Fibroblast of skin of abdomen (primary cell): Measurements from ENCODE around the gene GNG7.
"Not testable (repeated sequence)": the region's sequence is repeated elsewhere in the genome, so short reads cannot be mapped to it uniquely, and the experiment has no call there.

ENCODE experiments used
- DNase-seq: peaks from one replicate; pipeline ENCODE4 v3.0.0-alpha.2; 2013

Gene GNG7

GRCh38 chr19:2533686-2534422 lies 168.6 kb downstream of the GNG7 start:
- DNase-seq, result no peak

GRCh38 chr19:2533072-2533425 lies 169.4 kb downstream of the GNG7 start:
- no peak for DNase-seq

GRCh38 chr19:2532252-2533071 lies 170.0 kb downstream of the GNG7 start:
- peak; percentile 95 for DNase-seq

DNA sequence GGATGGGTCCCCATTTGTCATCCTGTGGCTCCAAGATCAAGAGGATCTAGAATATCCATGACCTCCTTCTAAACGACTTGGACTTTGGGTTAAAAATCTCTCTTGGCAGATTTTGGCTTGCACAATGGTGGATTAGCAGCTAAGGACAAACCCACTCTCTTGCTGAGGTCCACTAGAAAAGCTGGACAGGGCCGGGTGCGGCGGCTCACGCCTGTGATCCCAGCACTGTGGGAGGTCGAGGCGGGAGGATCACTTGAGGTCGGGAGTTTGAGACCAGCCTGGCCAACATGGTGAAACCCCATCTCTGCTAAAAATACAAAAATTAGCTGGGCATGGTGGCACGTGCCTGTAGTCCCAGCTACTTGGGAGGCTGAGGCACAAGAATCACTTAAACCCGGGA lies 172.6 kb downstream of the GNG7 start:
- not testable (repeated sequence) for DNase-seq

GRCh38 chr19:2529473-2529918 lies 173.0 kb downstream of the GNG7 start:
- peak; percentile 94 for DNase-seq

GRCh38 chr19:2528675-2529101 lies 173.8 kb downstream of the GNG7 start:
- DNase-seq, result no peak

DNA sequence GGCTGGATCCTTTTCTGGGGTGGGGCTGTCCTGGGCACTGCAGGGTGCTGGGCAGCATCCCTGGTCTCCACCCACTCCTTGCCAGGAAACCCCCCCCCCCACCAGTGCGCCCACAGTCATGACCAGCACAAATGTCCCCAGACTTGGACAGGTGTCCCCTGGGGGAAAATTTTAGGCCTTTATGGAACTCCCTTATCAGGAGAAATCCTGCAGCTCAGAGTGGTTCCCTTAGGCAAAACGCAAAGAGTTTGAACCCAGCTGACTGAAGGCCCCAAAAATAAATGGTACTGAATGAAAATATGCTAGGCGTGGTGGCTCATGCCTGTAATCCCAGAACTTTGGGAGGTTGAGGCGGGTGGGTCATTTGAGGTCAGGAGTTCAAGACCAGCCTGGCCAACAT lies 174.8 kb downstream of the GNG7 start:
- no peak for DNase-seq

GRCh38 chr19:2527171-2527570 lies 175.3 kb downstream of the GNG7 start:
- DNase-seq, result no peak

GRCh38 chr19:2524840-2525723 lies 177.4 kb downstream of the GNG7 start:
- DNase-seq, result peak; percentile 73

GRCh38 chr19:2524361-2524839 lies 178.1 kb downstream of the GNG7 start:
- DNase-seq, result no peak

DNA sequence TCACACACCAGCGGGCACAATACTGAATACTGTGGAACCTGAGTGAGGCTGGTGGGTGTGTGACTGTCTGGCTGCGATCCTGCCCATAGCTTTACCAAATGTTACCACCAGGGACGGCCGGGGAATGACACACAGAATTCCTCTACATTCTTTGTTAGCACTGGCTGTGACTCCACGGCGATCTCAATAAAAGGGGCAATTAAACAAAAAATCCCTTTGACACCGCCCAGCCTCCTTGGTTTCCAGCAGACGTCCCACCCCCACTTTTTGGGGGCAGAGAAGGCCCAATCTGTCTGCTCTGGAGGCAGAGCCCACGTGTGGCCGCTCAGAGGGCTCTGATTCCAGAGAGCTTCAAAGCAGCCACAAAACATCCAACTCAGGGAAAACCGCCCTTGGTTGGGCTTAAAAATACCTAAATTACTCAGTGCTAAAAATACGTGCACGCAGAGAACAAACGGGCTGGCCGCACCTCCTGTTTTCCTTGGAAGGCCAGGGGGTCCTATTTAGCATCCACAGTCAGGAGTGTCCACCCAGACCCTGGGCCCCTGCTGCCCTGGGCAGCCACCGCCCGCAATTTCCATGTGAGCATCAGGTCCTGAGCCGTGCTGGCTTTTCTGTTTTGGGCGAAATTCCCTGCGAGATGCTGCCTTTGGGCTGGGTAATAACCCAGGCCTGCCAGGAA lies 178.7 kb downstream of the GNG7 start:
- peak; percentile 94 for DNase-seq

- DNase-seq, result no peak
These were observed 183.0 kb downstream of the GNG7 start for GRCh38 chr19:2519482-2519881.

GRCh38 chr19:2518856-2519255 lies 183.6 kb downstream of the GNG7 start:
- not testable (repeated sequence) for DNase-seq

GRCh38 chr19:2517881-2518601 lies 184.5 kb downstream of the GNG7 start:
- DNase-seq, result peak; percentile 75

GRCh38 chr19:2516727-2517126 lies 185.8 kb downstream of the GNG7 start:
- no peak for DNase-seq

- no peak for DNase-seq
These were observed 187.4 kb downstream of the GNG7 start for GRCh38 chr19:2514981-2515518.

- no peak for DNase-seq
These were observed 189.7 kb downstream of the GNG7 start for GRCh38 chr19:2512523-2513431.

DNA sequence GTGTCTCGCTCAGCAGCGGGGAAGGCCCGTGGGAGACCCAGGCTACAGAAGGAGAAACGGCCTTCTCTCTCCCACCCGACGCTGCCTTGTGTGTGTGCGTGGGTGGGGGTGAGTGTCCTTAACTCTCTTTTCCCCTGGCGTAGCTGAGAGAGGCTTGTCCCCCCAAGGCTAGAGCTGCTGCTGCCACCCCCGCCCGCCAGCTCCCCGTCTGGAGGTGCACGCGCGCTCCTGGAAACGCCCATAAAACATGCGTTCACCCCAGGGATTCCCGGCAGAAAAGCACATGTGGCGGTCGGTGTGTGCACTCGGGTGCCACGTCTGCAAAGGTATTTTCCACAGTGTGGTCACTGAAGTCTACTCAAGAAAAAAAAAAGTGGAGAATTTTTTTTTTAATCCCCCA lies 190.5 kb downstream of the GNG7 start:
- DNase-seq, result no peak

- no peak for DNase-seq
These were observed 190.9 kb downstream of the GNG7 start for GRCh38 chr19:2511570-2511969.

- DNase-seq, result no peak
These were observed 193.4 kb downstream of the GNG7 start for GRCh38 chr19:2509096-2509495.
